ENCODE data around the gene DNAJB14.

Gene DNAJB14

GRCh38 chr4:99861120-99861905 is 85.1 kb downstream of the DNAJB14 start:
- no peak for DNase-seq

- no peak for DNase-seq
These were observed 85.9 kb downstream of the DNAJB14 start for GRCh38 chr4:99860521-99860920.

GRCh38 chr4:99859618-99860017 is 86.8 kb downstream of the DNAJB14 start:
- DNase-seq: no peak

GRCh38 chr4:99857307-99857706 is 89.1 kb downstream of the DNAJB14 start:
- no peak for DNase-seq

GRCh38 chr4:99856166-99856565 is 90.3 kb downstream of the DNAJB14 start:
- DNase-seq: peak; percentile 41

GRCh38 chr4:99855678-99856077 is 90.7 kb downstream of the DNAJB14 start:
- DNase-seq: peak; percentile 34

GRCh38 chr4:99853999-99854398 is 92.4 kb downstream of the DNAJB14 start:
- DNase-seq: no peak

- no peak for DNase-seq
These were observed 93.2 kb downstream of the DNAJB14 start for GRCh38 chr4:99853190-99853589.

GRCh38 chr4:99852199-99852749 is 94.1 kb downstream of the DNAJB14 start:
- no peak for DNase-seq

GRCh38 chr4:99848591-99849001 is 97.8 kb downstream of the DNAJB14 start:
- DNase-seq: peak; percentile 30

GRCh38 chr4:99847362-99847976 is 98.9 kb downstream of the DNAJB14 start:
- peak; percentile 37 for DNase-seq

GRCh38 chr4:99846891-99847290 is 99.5 kb downstream of the DNAJB14 start:
- no peak for DNase-seq

Measured in CD4-positive, alpha-beta T cell treated with Interleukin-4 for 4 hours (primary cell).